ENCODE results near the gene ATG13.

GRCh38 chr11:46588131-46588530 is 29.2 kb upstream of the ATG13 start:
- TF ChIP-seq, protein P1, sequence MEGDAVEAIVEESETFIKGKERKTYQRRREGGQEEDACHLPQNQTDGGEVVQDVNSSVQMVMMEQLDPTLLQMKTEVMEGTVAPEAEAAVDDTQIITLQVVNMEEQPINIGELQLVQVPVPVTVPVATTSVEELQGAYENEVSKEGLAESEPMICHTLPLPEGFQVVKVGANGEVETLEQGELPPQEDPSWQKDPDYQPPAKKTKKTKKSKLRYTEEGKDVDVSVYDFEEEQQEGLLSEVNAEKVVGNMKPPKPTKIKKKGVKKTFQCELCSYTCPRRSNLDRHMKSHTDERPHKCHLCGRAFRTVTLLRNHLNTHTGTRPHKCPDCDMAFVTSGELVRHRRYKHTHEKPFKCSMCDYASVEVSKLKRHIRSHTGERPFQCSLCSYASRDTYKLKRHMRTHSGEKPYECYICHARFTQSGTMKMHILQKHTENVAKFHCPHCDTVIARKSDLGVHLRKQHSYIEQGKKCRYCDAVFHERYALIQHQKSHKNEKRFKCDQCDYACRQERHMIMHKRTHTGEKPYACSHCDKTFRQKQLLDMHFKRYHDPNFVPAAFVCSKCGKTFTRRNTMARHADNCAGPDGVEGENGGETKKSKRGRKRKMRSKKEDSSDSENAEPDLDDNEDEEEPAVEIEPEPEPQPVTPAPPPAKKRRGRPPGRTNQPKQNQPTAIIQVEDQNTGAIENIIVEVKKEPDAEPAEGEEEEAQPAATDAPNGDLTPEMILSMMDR (IDR thresholded peaks at IDR 0.05): no peak
- TF ChIP-seq POLR2A (IDR thresholded peaks at IDR 0.05) (no peak), POLR2AphosphoS5 (IDR thresholded peaks at IDR 0.05; ENCODE audit: insufficient read depth in 1 of 2, low read depth in 1 of 2) (no peak)
